HG03108 (cell line): ENCODE results near the gene BLMH.
"Not testable (repeated sequence)": the region's sequence is repeated elsewhere in the genome, so short reads cannot be mapped to it uniquely, and the experiment has no call there.

Experiments used
- ATAC-seq: cut with Tn5 transposase; IDR thresholded peaks from one replicate; pipeline ENCODE4 v1.9.1; 2021; ENCODE audit warnings: moderate library complexity; ENCODE audit not compliant: unreplicated experiment

BLMH gene

DNA sequence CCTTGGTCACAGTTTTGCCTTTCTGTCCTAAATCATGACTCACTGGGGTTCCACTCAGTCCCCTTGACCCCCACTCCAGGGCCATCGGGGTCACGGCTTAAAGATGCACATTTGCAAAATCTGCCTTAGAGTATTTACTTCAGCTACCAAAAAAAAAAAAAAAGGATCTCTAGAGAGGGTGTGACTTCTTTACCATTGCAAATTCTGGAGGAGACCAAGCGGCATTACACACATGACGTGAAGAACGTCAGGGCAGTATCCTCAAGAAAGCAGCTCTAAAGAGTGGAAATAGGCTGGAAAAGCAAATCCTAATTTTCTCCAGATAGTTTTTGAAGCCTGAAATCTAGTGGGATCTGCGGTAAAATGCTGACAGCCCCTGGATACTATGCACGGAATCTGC lies 81.8 kb downstream of the BLMH start:
- ATAC-seq, result no peak

DNA sequence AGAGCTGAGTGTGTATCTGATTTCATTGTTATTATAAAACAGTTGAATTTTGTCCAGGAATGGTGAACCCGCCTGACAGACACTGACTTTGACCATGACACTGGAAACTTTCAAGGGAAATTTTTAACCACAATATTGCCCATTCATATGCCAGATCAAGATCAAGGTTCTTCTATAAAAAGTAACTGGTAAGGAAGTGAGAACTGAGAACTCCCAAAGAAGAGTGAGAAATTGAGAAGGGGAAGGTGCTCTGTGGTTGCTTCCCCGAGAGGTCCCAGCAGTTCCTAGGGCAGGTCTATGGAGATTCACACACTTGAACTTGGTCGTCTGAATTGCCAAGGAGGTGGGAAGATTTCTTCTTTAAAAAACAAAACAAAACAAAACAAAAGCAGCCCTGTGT lies 83.5 kb downstream of the BLMH start:
- ATAC-seq, result no peak

DNA sequence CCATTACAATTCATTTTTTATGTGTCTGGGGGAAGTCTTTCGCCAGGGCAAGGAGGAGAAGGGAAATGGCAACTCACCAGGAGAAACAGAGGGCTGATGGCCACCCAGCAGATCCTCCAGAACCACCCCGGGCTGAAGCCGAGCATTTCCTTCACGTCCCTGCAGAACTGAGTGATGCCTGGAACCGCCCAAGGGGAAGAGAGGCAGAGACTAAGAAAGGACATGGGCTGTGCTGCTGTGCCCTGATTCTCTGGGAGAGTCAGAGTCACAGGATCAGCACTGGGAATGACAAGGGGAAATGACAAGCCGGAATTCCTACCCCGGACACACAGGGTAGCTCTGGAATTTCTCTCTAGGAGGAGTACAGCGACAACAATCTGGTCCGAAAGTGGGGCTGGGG lies 84.1 kb downstream of the BLMH start:
- ATAC-seq, result no peak

DNA sequence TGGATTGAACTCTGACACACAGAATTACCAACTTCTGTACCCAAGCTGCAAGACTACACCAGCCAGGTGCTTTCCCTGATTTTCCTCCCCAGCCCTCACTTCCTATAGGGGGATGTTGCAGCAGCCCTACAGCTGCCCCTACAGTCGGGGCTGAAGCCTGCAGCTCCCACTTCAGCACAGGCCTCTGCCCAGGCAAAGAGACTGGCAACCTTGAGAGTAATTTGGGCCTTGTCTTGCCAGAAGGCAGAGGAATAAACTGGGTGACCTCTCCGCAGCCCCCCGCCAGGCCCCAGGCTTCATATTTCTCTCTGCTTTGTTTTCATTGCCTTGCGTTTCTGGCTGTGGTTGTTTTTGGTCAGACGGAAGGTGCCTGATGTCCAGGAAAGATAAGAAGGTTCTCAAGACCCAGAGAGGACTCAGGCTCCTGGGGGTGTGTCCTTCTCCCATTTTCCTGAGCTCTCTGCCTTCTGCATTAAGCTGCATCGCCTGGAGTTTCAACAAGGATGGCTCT lies 88.2 kb downstream of the BLMH start:
- ATAC-seq, result no peak

DNA sequence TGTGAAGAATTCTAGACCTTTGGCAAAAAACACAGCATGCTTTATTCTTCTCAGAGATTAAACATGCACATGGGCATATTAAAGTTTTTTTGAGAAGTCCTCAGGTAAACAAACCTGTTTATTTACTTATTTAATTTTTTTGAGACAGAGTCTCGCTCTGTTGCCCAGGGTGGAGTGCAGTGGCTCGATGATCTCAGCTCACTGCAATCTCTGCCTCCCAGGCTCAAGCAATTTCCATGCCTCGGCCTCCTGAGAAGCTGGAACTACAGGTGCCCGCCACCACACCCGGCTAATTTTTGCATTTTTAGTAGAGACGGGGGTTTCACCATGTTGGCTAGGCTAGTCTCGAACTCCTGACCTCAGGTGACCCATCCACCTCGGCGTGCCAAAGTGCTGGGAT lies 91.1 kb downstream of the BLMH start:
- ATAC-seq, result not testable (repeated sequence)

DNA sequence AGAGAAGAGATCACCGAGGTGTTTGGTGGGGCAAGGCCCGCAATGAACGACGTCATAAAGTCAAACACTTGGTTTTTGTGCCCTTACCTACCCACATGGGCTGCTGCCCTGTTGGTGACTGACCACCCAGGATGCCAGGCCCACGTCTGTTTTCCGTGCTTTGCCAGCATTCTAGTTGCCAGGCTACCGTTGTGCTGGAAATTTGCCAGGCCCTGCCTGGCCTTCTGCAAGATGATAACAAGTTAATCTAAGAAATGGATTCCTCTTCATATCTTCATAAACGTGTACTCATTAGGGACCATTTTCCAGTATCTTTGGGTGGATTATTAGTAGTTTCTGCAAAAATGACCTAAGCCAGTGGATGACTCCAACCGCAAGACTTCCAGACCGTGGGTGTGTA lies 91.6 kb downstream of the BLMH start:
- ATAC-seq, result no peak

DNA sequence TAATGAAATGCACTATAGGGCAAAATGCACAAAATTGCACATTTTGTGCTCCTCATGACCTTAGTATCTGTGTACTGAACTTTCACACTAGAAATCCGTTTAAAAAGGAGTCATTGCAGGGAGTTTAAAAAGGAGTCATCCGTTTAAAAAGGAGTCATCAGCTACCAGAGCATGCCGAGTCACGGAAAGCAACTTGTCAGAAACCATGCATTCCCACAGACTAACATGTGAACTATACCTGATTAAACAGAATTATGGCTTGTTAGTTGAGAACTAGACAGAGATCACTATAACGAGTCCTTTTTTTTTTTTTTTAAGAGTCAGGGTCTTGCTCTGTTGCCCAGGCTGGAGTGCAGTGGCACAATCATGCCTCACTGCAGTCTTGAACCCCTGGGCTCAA lies 92.1 kb downstream of the BLMH start:
- ATAC-seq, result no peak
